Bone marrow (tissue), 2 donors: ENCODE measurements around the gene FOXO3.
A peak's percentile ranks its signal among the peaks of the same experiment; 100 is the strongest.
"Not testable (repeated sequence)": the region's sequence is repeated elsewhere in the genome, so short reads cannot be mapped to it uniquely, and the experiment has no call there.

Experiments used
- DNase-seq, 2 donors: peaks; one replicate each; lab custom pipeline; 2025; lab: John Stamatoyannopoulos, UW

The FOXO3 gene

DNA sequence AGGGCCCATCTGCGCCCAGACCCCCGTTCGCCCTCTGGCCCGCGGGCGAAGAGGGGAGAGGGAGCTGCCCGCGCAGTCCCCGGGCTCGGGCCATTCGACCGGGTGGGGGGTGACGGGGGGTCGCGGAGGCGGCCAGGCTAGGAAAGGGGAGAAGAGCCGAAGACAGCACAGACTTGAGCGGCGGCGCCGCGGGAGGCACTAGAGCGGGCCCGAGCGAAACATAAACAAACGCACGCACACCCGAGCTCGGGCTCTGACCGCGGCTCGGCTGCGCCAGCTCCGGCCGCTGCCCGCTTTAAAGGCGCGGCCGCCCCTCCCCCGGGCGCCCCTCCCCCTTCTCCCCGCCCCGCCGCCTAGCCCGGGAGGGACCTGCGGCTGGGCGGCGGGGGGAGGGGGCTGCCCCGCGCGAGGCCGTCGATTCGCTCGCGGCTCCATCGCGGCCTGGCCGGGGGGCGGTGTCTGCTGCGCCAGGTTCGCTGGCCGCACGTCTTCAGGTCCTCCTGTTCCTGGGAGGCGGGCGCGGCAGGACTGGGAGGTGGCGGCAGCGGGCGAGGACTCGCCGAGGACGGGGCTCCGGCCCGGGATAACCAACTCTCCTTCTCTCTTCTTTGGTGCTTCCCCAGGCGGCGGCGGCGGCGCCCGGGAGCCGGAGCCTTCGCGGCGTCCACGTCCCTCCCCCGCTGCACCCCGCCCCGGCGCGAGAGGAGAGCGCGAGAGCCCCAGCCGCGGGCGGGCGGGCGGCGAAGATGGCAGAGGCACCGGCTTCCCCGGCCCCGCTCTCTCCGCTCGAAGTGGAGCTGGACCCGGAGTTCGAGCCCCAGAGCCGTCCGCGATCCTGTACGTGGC, at the start of gene FOXO3:
Gene FOXO3 (plus strand): TSS at position 455 of the 846 bp plus-strand sequence. CDS start 292 bp downstream, at position 747.
- DNase-seq = peak; percentile 40 to 75

GRCh38 chr6:108518714-108519576, 41.8 kb upstream of the FOXO3 start:
- peak in 1 of 2 donors; percentile 19 for DNase-seq

- no peak for DNase-seq
Observed at GRCh38 chr6:108521616-108522107, 39.1 kb upstream of the FOXO3 start.

GRCh38 chr6:108523697-108524096, 37.0 kb upstream of the FOXO3 start:
- no peak for DNase-seq

DNA sequence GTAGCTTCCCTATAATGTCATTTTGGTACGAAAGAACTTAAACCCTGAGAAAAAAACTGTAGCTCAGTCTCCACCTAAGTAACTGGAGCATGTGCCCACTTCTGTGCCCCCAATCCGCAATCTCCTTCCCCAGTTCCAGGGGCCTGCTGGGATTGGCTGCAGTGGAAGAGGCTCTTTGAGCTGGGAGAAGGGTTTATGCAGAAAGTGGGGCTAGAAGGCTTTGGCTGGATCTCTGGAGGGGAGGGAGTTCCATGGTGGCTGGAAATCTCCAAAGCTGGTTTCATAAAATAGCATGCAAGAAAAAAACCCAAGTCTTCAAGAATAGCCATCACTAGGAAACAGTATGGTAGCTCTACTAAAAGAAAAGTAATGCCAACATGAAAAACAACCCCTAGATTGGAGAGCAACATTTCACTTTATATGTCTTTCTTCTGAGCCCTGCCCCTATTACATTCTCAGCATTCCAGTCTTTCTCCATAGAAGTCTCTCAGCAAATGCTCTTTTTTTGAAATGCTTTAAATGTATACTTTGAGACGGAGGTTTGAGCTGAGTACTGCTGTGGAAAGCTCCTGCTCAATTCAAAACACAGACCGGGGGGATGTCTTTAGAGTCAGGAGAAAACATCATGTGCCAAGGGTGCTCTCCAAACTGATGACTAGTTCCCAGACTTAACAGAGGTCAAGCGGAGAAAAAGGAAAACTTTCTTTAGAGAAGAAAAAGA, 36.0 kb upstream of the FOXO3 start:
- DNase-seq = no peak

GRCh38 chr6:108526739-108527174, 34.0 kb upstream of the FOXO3 start:
- DNase-seq = peak in 1 of 2 donors; percentile 32

GRCh38 chr6:108528878-108529277, 31.8 kb upstream of the FOXO3 start:
- no peak for DNase-seq

- no peak for DNase-seq
Observed at GRCh38 chr6:108531332-108531731, 29.4 kb upstream of the FOXO3 start.

GRCh38 chr6:108535114-108535742, 25.5 kb upstream of the FOXO3 start:
- no peak for DNase-seq

DNA sequence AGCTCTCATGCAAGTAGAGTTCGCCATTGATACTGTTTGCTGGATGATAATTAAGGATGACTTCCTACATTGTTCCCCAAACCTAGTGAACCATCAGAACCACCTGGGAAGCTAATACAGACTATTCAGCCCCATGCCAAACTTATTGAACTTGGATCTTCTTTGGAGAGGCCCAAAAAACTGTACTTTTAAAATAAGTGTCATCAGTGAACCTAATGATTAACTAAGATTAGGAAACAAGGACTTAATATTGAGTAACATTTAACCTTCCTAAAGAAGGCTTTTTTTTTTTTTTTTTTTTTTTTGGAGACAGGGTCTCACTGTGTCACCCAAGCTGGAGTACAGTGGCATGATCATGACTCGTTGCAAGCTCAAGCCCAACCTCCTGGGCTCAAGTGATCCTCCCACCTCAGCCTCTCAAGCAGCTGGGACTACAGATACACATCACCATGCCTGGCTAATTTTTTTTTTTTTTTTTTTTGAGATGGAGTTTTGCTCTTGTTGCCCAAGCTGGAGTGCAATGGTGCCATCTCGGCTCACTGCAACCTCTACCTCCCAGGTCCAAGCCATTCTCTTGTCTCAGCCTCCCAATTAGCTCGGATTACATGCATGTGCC, 24.7 kb upstream of the FOXO3 start:
- DNase-seq = not testable (repeated sequence)

GRCh38 chr6:108541843-108542759, 18.6 kb upstream of the FOXO3 start:
- peak in 1 of 2 donors; percentile 68 for DNase-seq

DNA sequence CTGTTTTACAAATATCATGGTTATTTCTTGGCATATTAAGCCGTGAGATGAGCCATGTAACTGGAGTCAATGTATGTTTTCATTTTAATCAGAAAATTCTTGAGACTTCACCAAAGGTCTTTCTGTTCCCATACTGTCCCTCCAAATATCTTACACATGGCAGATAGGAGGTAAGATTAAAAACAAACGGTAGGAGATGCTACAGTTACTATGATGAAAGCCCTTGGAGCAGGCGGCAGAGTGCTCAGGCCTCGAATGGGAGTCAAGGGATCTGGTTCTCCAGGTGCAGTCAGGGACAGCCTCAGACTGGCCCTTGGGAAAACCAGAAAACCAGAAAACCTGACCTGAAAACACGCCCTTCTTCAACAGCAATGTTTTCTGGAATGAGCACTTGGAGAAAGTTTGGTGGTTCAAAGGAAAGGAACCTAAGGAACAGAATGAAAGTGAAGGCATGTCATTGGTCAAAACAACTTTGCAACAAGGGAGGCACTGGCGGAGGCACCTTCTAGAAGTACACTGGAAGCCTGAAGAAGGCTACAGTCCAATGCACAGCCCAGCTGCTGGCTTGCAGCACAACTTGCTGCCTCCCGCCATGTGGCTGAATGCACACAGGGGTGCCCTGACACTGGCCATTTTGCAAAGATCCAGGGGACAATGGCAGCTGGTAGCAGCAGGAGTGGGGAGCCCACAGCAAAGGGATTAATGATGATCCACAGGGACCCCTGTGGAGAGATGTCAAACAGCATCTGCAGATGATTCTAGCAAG, 17.4 kb upstream of the FOXO3 start:
- DNase-seq = no peak

- DNase-seq = no peak
Observed at GRCh38 chr6:108544606-108545005, 16.1 kb upstream of the FOXO3 start.

DNA sequence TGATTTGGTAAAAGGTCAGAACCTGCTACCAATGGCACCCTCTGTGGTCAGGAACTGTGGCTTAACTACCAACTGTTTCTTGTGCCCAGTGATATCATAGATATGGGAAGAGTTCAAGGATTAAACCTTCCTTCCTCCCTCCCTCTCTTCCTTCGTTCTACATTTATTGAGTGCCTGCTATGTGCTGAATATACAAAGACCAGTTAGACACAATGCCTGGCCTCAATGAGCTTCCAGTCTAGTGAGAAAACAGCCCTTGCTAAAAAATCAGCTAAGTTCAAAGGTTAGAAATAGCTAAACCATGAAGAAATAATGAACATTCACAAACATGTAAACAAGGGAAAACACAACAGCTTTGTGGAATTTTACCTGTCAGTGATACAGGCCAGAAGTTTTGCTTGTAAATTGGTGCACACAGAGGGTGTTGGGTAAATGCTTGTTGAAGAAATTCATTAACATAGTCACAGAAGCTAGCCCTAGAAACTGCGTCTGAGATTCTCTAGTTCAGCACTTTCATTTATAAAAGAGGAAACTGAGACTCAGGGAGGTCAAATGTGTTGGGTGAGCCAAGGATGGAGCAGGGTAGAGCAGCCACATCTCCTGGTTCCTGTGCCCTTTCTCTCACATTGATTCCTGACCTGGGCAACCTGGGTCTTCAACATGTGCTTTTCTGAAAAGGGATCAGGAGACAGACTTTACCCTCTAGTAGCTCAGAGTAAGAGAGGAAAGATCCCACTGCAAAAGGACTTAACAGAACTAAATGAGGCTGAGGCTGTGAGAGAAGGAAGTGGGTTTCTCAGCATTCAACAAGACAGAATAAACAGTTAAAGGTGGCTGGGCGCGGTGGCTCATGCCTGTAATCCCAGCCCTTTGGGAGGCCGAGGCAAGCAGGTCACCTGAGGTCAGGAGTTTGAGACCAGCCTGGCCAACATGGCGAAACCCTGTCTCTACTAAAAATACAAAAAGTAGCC, 14.4 kb upstream of the FOXO3 start:
- no peak for DNase-seq

DNA sequence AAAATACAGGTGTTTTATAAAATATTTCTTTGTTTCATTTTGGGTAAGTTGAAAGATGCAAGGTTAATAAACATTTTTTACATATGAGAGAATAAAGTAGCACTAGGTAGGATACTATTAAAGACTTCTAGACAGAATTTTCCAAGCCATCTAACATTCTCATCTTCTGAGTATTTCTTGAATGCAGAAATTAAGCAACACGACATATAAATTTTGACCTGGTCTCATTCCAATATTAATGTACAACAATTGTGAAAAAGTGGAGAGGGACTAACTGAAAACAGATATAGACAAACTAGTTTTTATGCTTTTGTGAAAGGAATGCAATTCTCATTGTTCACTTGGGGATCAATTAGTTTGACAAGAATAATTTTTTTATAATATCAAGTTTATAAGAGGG, 11.5 kb upstream of the FOXO3 start:
- DNase-seq = no peak

DNA sequence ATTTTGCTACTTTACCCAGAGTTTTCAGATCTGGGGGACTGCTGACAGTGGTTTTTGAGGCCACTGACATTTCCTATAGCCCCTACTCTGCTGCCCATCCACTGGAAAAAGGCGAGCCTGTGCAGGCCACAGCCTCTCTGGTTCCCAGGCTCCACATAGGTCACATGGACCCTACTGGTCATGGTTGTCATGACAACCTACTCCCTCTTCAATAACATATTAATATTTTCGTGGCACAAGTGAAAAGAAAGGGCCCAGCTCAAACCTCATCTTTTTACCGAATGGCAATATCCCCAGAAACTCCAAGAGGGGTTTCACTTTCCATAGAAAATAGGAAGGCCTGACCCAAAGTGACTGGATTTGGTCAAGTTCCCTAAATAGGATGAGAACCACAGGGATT, 11.0 kb upstream of the FOXO3 start:
- DNase-seq = no peak

DNA sequence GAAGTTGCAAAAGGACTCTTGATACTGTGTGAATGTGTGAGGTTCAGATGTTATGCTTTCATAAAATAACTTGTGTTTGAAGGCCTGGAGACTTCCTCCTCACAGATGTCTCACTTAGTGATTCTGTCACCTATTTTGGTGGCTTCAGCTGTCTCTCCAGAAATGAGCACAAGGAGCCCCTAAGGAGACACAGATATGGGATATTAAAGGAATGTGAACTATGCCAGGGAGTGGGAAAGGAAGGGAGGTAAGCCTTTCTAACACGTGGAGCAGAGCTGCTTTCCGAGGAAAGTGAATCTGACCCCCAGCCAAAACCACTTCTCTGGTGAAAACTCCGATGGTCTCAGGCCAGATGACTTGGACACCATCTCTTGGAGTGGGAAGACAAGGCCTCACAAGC, 10.5 kb upstream of the FOXO3 start:
- no peak for DNase-seq
